ENCODE measurements around the gene ZNF385B.

The ZNF385B gene

DNA sequence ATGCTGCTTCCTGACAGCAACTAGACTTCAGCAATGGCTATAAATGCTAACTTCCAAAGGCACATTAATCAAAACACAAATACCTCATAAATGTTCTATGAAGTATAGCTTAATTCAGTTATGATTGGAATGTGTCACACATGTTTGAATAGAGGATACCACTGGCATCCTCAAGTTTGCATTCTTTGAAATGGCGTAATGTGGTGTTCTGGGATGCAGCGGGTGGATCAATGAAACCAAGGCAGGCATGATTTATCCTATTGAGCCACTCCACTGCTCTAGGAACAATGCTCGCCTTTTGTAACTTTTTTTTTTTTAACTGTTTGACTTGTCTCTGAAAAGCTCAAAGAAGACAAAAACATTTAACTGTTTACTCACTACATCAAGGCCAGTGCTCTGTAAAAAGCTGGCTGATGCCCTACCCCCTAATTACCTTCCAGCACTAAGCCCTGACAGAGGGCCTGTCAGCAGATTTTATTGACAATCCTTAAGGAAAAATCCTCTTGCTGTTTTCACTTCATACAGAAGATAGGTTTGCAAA, 318.0 kb downstream of the ZNF385B start:
- no peak for DNase-seq

DNA sequence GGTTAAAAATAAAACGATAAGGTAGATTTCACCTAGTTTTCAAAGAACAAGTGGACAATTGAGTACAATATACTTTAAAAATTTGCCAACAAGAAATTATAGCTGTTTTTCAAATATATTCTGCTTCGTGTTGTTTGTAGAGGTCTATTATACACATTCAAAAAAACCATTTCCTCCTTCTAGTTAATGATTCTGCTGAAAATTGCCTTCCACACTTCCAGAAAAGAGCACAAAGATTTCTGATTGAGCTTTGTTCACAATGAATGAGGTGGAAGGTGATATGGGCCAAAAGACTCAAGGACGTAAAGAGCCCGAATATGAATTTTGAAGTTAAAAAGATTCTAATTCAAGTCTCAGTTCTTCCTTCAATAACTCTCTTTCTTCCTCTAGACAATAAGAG, 319.8 kb downstream of the ZNF385B start:
- no peak for DNase-seq

DNA sequence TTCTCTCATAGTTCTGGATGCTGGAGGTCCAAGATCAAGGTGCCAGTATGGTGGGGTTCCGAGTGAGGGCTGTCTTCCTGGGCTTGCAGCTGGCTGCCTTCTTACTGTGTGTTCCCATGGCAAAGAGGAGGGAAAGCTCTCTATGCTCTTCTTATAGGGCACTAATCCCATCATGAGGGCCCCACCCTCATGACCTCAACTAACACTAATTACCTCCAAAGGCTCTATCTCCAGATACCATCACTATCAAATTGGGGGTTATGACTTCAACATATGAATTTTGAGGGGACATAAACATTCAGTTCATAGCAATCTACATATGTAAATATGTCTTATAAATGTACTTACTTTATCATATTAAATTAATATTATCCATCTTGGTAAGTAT, 322.3 kb downstream of the ZNF385B start:
- no peak for DNase-seq

DNA sequence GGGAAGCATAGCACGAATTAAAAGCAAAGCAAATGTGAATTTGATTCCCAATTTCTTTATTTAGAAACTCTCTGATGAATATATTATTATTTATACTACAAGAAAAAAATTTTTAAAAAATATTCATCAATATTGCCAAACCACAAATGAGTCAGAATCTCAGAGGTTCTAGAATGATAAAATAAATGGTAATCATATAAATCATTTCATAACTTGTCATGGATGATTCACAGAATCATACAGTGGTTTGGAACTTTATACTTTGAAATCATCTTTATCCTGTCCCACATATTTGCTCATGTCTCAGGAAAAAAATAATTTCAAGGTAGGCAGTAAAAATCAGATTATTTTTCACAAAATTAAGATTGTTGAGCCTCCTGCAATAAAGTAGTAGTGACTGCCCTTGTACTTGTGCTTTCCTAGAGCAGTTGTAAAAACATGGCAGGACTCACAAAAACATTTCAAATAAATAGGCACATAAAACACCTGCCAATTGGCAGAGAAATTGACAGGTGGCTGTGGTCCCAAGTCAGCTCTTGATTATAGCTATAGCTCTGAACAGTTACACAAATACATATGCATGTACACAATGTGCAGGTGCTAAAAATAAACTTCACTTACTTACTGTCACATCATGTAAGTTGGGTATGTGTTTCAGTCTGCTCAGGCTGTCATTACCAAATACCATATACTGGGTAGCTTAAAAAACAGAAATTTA, 322.8 kb downstream of the ZNF385B start:
- DNase-seq: no peak

DNA sequence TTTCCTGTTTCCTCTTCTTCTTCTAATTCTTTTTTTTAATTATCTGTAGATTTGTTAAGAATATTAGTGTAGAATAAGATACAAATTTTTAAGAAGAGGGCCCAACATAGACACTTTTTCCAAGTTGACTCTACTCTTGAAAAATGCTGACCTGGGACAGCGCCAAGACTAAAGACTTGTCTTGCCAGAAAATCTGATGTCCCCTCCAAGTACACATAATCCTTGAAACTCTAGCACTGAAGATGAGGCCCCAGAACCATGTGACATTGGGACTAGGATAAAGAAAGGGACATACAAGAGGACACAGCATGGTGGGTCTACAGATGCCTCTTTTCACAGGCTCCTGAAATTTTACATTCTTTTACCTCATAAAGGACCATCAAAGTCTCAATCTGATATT, 325.2 kb downstream of the ZNF385B start:
- no peak for DNase-seq

DNA sequence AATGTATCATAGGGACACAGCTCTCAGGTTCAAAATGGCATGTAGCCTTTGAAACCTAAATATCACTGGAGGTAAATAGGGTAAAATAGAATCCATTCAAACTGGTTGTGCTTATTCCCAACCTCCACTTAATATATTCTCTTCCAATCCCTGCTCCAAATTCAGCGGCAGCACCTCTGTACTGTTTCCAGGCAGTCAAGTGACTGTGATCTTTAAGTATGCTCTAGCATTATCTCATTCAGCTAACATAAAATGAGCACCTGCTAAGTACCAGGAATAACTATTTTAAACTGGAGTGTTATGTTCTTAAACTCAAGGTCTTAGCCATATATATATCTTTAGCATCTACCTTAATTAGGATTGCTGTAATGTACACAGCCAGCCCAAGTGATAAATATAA, 327.5 kb downstream of the ZNF385B start:
- no peak for DNase-seq

DNA sequence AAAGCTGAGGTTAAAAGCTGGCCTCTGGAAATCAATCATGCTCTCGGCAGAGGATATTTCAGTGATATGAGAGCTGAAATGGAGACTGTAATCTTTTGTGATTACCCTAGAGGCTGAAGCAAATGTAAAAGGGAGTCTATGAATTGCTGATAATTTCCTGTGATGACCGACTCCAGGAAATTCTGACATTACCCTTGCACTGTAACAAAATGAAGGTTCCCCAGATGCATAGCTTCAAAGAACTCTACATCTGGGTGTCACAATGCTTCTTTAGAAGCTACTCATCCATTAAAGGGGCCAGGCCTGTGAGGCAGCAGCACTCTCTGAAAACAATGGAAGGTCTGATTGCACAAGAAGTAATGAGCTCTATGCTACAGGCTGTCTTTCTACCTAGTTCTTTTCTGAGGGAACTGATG, 328.5 kb downstream of the ZNF385B start:
- DNase-seq: no peak

DNA sequence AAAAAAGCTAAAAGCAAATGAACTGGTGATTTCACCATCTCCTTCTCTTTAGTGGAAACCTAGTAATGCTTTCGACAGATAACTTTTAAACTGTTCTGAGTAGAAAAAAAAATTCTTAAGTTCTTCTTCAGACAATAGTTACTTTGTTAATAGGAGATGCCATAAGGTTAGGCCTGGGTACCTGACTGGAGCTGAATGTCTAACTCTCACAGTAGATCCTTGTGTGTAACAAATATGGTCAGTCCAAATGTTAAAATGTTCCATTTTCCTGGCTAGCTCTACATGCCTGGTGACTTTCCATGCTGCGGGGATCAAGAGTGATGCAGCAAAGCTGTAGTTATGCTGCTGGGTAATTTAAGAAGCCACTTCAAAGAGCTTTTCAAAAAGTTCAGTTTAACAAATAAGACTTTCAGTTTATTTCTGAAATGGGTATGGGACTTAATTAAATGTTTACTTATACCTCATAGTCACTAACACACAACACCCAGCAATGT, 332.8 kb downstream of the ZNF385B start:
- no peak for DNase-seq

DNA sequence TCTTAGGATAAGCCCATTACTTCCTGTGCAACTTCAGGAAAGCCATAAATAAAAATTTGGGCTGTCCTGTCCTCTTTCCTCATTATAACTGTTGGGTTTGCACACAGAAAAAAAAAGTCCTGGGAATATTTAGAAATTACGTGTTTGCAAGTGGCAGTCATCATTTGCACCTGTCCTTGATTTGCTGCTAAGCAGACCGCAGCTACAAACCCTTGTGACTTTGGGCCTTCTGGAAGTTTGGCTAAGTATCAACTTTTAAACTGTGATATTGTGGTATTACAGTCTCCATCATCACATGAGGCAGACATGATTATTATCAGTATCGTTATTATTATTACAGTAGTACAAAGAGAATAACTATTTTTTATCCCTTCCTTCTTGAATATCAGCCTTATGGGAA, 336.1 kb downstream of the ZNF385B start:
- DNase-seq: no peak

DNA sequence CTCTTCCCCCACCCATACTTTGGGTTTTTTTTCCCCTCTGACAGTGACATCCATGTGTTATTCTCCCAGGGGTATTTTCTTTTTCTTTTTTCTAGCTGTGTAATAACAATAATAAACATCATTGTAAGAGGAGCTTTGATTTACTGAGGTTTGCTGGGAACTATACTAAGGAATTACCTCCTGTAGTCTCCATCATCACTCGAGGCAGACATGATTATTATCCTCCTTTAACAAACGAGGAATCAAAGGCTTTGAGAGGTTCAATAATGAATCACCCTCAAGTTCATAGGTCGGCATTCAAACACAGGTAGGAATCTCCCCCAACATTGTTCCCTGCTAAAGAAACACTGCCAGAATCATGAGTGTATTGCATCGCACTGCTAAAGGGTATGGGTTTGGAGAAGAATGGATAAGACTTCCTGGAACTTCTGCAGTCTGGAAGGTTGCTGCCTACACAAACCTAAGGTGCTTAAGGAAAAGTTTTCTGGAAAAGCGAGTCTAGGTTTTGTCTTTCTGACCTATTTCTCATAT, 336.5 kb downstream of the ZNF385B start:
- no peak for DNase-seq

DNA sequence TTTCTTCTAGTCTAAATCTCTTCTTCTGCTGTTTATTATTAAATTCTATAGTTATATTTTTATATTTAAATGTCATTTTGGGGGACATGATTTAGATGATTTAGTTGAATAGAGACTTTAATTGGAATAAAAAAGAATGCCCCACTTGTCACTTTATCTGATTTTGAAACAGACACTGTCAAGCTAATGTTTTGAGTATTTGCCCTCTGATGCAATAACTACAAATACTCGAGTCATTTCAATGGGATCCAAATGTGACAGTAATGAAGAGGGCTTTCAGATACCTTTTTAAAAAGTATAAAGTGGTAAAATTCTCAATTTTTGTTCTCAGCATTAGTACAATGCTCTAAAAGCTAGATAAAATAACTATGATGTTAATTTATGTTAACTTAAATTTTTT, 339.5 kb downstream of the ZNF385B start:
- DNase-seq: no peak

DNA sequence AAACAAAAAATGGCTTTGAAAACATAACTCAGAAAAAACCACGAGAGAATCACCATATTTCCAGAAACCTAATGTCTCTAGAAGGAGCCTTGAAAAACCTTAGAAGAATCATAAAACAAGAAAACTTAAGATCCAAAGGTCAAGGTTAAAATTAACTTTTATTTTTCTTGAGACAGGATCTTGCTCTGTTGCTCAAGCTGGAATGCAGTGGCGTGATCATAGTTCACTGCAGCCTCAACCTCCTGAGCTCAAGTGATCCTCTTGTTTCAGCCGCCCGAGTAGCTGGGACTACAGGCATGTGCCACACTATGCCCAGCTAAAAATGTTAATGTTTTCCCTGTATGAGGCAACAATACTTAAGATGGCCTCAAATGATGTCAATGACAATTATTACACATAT, 342.6 kb downstream of the ZNF385B start:
- DNase-seq: no peak

DNA sequence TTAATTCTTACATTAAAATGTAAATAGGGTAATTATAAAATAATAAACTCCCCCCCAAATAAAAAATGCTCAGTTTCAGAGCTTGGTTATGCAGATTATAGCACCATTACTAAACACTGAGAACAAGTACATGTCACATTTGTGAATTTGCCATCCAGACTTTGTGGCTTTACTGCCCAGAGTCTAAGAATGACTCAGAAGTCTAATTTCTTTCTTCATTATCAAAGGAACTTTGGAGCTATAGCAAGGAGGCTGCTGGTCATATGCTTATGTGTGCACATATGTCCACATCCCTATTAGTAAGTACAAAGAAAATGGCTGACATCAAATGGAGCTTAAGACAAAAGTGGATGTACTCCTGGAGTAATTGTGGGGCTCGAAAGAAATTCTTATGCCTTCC, 348.2 kb downstream of the ZNF385B start:
- DNase-seq: no peak

DNA sequence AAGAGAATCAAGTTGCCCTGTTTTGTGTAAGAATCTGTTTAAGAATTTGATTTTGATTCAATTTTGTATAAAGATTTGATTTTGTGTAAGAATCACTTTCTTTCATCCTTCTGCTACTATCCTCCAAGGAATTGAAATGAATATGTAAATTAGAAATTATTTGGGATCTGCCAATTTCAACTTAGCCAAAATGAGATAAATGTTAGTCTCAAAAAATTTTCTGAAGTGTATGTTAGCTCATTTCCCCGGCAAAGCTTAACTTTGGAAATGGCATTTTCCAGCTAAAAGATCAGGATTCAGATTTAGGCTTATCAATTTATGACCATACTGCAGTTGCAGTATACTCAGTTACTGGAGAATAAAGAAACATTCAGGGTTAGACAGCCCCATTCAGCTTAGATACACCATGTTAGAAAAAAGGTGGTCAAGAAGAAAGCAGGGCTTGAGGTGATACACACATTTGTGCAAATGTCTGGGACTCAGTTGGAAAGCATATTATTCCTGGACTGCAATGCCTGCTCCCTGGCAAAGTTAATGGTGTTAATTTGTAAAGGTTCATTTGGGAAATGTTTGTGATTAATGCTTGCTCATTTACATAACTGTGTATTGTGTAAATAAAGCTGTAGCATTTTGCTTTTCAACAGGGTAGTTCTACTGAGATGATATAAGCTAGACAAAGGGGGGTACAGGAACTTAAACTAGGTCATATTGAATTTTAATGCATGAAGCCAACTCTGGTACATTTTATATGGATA, 349.0 kb downstream of the ZNF385B start:
- no peak for DNase-seq

DNA sequence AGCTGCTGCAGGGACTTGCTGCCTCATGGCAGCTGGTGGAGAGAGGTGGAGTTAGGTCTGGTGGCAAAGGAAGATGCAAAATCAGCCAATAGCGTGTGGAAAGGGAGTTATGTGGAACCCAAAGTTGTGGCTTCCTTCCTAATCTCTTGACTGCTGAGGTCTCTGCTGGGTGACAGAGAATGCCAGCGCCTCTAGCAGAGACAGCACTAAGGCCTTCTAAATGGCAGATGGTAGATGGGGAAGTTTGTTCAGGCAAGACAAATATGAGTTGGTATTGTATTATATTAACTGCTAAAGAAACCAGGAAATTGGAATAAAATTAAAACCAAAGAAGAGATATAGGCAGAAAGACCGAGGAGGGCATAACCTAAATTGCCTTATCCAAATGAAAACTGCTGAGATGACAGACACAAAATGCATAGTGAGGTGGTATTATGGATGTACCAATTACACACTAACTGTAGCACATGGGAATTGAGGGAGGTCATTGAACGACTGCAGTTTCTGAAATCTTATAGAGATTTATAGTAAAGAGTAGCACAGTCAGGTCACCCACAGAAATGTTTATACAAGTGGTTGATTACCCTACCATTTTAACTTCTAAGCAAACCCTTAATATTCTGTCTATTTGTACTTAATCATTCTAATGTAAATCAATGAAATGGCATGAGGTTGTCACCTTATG, 350.2 kb downstream of the ZNF385B start:
- no peak for DNase-seq

DNA sequence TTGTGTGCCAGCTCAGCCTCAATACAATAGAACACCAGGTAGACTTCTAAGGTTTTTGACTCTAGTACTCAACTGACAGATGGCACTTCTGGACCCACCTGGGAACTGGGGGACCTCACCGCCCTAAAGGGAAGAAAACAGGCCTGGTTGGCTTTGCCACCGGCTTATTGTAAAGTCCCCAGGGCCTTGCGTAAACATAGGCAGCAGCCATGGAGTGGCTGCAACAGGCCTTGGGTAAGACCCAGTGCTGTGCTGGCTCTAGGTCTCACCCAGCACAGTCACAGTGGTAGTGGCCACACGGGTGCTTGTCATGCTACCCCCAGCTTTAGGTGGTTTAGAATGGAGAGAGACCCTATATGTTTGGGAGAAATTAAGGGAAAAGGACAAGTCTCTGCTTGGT, 366.1 kb downstream of the ZNF385B start:
- DNase-seq: no peak

DNA sequence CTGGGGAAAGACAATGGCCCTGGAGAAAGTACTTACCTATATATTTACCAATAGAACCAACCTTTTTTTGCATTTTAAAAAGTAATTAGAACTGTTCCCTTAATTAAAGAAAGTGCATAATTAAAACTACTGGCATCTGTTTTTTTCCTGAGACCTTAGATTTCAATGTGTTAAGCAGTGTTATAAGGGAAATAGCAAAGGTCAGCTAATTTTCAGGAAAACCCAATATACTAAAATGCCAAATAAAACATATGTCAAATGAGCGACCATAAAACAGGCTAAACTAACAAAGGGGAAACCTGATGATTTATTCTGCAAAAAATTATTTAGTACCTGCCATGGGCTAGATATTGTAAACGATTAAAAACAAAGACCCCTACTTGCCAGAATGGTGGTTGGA, 372.8 kb downstream of the ZNF385B start:
- no peak for DNase-seq

DNA sequence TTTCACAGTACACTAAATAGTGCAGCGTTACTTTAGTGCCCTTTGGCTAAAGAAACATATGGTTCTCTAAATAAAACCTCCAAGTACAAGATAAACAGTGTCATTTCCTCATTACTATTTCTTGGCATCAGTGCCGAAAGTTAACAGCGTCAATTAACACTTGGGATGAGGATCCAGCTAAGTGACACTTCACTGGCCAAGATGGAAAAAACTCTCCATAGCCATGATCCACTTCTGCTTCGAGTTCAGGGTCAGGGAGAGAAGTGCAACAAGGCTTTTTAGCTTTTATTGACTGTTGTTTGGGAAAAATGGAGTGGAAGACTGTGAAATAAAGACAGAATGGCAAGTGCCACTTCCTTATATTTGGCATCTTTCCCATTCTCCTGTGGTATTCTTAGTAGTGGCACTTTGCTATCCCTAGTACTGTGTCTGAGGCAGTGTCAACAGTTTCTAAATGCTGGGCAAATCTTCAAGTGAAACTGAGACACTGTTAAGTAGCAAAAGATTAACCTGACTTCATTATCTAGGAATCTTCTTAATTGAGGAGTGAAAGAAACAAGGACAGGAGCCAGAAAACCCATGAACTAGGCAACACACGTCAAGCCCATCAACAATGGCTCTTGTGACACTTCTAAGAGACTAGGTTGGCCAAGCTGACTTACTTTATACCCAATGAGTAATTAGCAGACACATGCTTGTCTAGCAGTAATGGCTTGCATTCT, 374.2 kb downstream of the ZNF385B start:
- no peak for DNase-seq

DNA sequence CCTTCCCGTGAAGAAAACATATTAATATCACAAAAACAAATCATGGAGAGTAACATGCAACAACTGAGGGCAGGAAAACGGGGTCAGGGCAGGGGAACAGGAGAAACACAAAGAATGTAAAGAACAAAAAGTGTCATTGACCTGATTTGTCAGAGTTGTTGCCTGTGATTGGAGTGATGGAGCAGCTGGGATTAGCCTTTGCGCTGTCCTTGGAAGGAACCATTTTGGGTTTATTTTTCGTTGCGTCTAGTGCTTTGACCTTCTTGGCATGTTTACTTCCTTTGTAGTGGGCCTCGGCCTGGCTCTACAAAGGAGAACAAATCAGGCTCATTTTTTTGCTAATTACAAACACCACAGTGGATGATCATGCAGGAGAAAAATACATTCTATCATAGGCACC, 378.3 kb downstream of the ZNF385B start:
- no peak for DNase-seq

DNA sequence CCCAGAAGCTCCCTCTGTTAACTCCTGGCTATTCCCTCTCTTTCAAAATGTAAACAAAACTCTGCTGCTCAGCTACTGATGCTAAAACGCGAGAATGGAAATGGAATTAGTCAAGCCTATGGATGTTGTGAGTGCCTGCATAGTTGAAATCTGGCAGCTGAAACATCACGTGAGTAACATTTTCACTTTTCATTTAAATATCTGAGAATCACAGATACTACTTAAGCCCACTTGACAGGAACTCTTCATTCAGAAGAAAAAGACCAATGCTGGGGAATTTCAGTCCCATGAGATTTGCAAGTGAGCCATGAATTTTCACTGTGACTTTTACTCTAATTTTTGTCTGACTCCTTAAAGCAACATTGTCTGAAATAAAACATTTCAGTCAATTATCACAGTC, 381.5 kb downstream of the ZNF385B start:
- DNase-seq: no peak

DNA sequence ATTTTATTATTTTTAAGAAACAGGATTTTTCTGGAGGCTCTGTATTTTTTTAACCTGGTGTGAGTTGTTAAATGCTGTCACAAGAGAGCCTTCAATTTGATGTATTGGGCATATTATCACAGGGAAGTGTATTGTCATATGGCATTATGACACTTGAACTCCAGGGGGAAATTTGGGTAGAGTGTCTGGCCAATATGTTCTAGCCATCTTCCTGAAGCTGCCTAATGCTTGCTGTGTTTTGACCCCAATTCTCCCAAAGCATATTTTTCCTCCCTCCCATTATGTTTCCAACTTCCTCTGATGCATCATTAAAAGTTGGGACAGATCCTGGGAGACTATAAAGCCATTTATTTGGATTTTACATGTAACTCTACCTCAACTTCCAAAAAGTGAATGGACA, 382.6 kb downstream of the ZNF385B start:
- no peak for DNase-seq

DNA sequence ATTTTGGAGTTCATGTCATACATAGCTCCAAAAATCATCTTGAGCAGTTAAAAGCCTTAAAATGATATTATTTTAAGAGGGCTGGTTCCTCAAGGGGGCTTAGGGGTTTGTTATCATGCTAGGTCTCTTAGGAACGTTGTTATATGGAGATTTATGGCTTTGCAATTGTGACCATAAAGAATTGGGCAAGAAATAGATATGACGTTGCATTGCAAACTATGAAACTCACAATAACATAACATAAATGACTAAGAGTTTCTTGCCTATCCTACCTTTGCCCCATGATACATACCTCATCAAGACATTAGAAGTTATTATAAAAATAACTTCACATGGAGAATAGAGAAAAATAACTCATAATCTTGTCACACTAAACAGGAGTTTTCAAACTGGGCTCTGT, 390.4 kb downstream of the ZNF385B start:
- DNase-seq: no peak

DNA sequence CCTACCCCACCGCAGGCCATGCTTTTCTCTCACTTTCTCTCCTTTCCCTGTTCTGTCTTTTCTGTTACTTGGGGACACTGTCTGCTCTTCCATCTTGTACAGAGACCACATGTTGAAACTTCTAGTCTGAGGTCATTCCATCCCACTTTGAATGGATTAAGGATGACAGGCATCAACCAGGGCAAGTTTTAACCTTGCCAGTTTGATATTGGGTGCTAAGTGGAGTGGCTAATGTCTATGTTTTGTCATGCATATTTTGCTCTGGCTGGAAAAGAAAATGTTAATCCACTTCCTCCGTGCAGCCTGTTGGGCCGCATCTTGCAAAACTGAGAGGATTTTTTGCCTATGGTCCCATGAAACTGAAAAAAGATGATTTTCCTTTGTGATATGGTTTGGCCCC, 391.3 kb downstream of the ZNF385B start:
- DNase-seq: no peak

Measured in bone marrow (tissue), 2 donors.